Naive thymus-derived CD8-positive, alpha-beta T cell (primary cell): ENCODE results near the gene SERINC2. TPM values are rescaled to one million over a fixed set of nuclear protein-coding genes. Genes with fewer than 3 reads are reported as not detected.

Experiments used
- ATAC-seq, 2 donors: fragments of 150-1000 bp; cut with Tn5 transposase in 1 of 2; sonication (Bioruptor Pico), chemical (Tn5 transposase) in 1 of 2; 1 replicate in 1 of 2; 2 replicates in 1 of 2; pipeline ENCODE4 v1.10.0; 2021; ENCODE audit warnings: mild to moderate bottlenecking in 2 of 2, moderate library complexity in 2 of 2
- POLR2A ChIA-PET: fragments of 350-600 bp; sonication (Branson Sonifier 250); formaldehyde crosslinking; loops from one replicate; lab custom pipeline; 2021; ENCODE audit warnings: antibody characterized with exemption; lab: Charles Lee
- DNase-seq, 10 donors: peaks; one replicate each; pipeline versions ENCODE4 v3.0.0 to v3.0.0-alpha.2; 2020 to 2022
- H3K27ac Mint-ChIP-seq, 10 donors: one replicate each; pipeline ENCODE4 v1.8.0; 2020 to 2022; ENCODE audit warnings: mild to moderate bottlenecking in 10 of 10, mixed read lengths in 10 of 10, moderate library complexity in 4 of 10, inconsistent platforms in 1 of 10
- H3K27me3 Mint-ChIP-seq, 5 donors: one replicate each; pipeline ENCODE4 v1.8.0; 2021 to 2022; ENCODE audit warnings: mixed read lengths in 5 of 5
- H3K36me3 Mint-ChIP-seq, 3 donors: one replicate each; pipeline ENCODE4 v1.8.0; 2020 to 2022; ENCODE audit warnings: mixed read lengths in 3 of 3, mild to moderate bottlenecking in 2 of 3, inconsistent platforms in 1 of 3
- H3K4me1 Mint-ChIP-seq, 4 donors: one replicate each; pipeline ENCODE4 v1.8.0; 2021 to 2022; ENCODE audit warnings: mixed read lengths in 4 of 4
- H3K4me3 Mint-ChIP-seq, 10 donors: one replicate each; pipeline ENCODE4 v1.8.0; 2020 to 2022; ENCODE audit warnings: mild to moderate bottlenecking in 10 of 10, mixed read lengths in 10 of 10, moderate library complexity in 6 of 10, inconsistent platforms in 1 of 10
- H3K9me3 Mint-ChIP-seq, 9 donors: one replicate each; pipeline ENCODE4 v1.8.0; 2020 to 2022; ENCODE audit warnings: mixed read lengths in 9 of 9, mild to moderate bottlenecking in 3 of 9, inconsistent platforms in 1 of 9, moderate library complexity in 1 of 9
- polyA plus RNA-seq, 3 donors: library from polyadenylated mRNA; unstranded; fragments of 300-500 nt; fragmentation: Illumina TruSeq; gene quantifications; one replicate each; pipeline ENCODE4 v1.2.3, GENCODE V29; 2021
- total RNA-seq, 8 experiments: library from RNA in 2 of 8; stranded (reverse) in 2 of 8; gene quantifications; one replicate each; pipeline ENCODE4 v1.2.3 and lab custom pipeline; 2021 to 2026

Gene SERINC2
- total RNA-seq (not detected), polyA plus RNA-seq (not detected), total RNA-seq (lab: John Stamatoyannopoulos, UW) (0 to 0.34 (median 0.17) reads per million in 6 experiments)

- POLR2A ChIA-PET: no interaction called here
Measured at GRCh38 chr1:31412732-31413404, at the start of gene SERINC2. TSS of gene SERINC2 (plus strand) at chr1:31413213. CDS start at chr1:31413266, 53 bp downstream.

GRCh38 chr1:31364561-31365250 is 48.3 kb upstream of the SERINC2 start:
- Mint-ChIP-seq H3K9me3 (no peaks in the 10 kb centered on the region), H3K36me3 (peaks cover 14 to 61% (median 31%) of the 10 kb centered on the region in 3 donors), H3K27ac (no peak overlapping the region), H3K4me1 (peaks cover 0 to 2% (median under 1%) of the 10 kb centered on the region in 4 donors), H3K4me3 (no peak overlapping the region), H3K27me3 (no peaks in the 10 kb centered on the region)
- POLR2A ChIA-PET: no interaction called here
- DNase-seq (no peak), ATAC-seq (no peak)

More at GRCh38 chr1:31412732-31413404, at the start of gene SERINC2:
- Mint-ChIP-seq H3K4me3 (peak within 1 kb of the TSS; percentile 79 to 98 (median 92)), H3K4me1 (peaks cover 8 to 15% (median 10%) of the 10 kb centered on the region in 4 donors), H3K36me3 (peaks cover 0 to 2% (median 0%) of the 10 kb centered on the region in 3 donors), H3K27ac (peak within 1 kb of the TSS in 2 of 10 donors; percentile 7 to 59), H3K9me3 (no peaks in the 10 kb centered on the region), H3K27me3 (peaks cover 48 to 86% (median 76%) of the 10 kb centered on the region in 5 donors)
- peak in 4 of 10 donors; percentile 15 to 32 (median 24) for DNase-seq
- ATAC-seq: peak; percentile 76 to 79

- no peaks in the 10 kb centered on the region for H3K27me3 Mint-ChIP-seq
Measured at GRCh38 chr1:31366796-31367195, 46.2 kb upstream of the SERINC2 start.

GRCh38 chr1:31368611-31369107 is 44.4 kb upstream of the SERINC2 start:
- H3K4me3 Mint-ChIP-seq: no peak overlapping the region
- peak overlapping the region in 1 of 10 donors; percentile 63 for H3K27ac Mint-ChIP-seq
- no peak for DNase-seq
- ATAC-seq: no peak
- H3K4me1 Mint-ChIP-seq: peaks cover 8 to 16% (median 13%) of the 10 kb centered on the region in 4 donors
- POLR2A ChIA-PET: no interaction called here
- H3K27me3 Mint-ChIP-seq: no peaks in the 10 kb centered on the region
- peaks cover 11 to 34% (median 17%) of the 10 kb centered on the region in 3 donors for H3K36me3 Mint-ChIP-seq
- H3K9me3 Mint-ChIP-seq: no peaks in the 10 kb centered on the region

More at GRCh38 chr1:31366796-31367195, 46.2 kb upstream of the SERINC2 start:
- no peak for DNase-seq
- no peak overlapping the region for H3K4me3 Mint-ChIP-seq
- POLR2A ChIA-PET: no interaction called here
- peaks cover 11 to 45% (median 21%) of the 10 kb centered on the region in 3 donors for H3K36me3 Mint-ChIP-seq
- peaks cover 0 to 2% (median 0%) of the 10 kb centered on the region in 4 donors for H3K4me1 Mint-ChIP-seq
- H3K27ac Mint-ChIP-seq: no peak overlapping the region
- no peak for ATAC-seq
- no peaks in the 10 kb centered on the region for H3K9me3 Mint-ChIP-seq

GRCh38 chr1:31370021-31370420 is 43.0 kb upstream of the SERINC2 start:
- no peak for ATAC-seq
- Mint-ChIP-seq H3K27me3 (no peaks in the 10 kb centered on the region), H3K4me3 (no peak overlapping the region), H3K27ac (peak overlapping the region in 2 of 10 donors; percentile 7 to 55), H3K9me3 (no peaks in the 10 kb centered on the region), H3K4me1 (peaks cover 11 to 22% (median 18%) of the 10 kb centered on the region in 4 donors), H3K36me3 (peaks cover 1 to 20% (median 6%) of the 10 kb centered on the region in 3 donors)
- POLR2A ChIA-PET: no interaction called here
- no peak for DNase-seq

- DNase-seq (no peak), ATAC-seq (no peak)
- Mint-ChIP-seq H3K27me3 (no peaks in the 10 kb centered on the region), H3K9me3 (no peaks in the 10 kb centered on the region), H3K4me1 (peaks cover 11 to 22% (median 18%) of the 10 kb centered on the region in 4 donors), H3K36me3 (peaks cover 0 to 15% (median 4%) of the 10 kb centered on the region in 3 donors), H3K27ac (no peak overlapping the region), H3K4me3 (no peak overlapping the region)
- POLR2A ChIA-PET: no interaction called here
Measured at GRCh38 chr1:31370565-31370964, 42.4 kb upstream of the SERINC2 start.

- ATAC-seq (no peak), DNase-seq (no peak)
- Mint-ChIP-seq H3K4me3 (no peak overlapping the region), H3K27ac (peak overlapping the region in 1 of 10 donors; percentile 31), H3K4me1 (peaks cover 11 to 22% (median 18%) of the 10 kb centered on the region in 4 donors), H3K27me3 (no peaks in the 10 kb centered on the region), H3K36me3 (peaks cover 0 to 10% (median 2%) of the 10 kb centered on the region in 3 donors), H3K9me3 (no peaks in the 10 kb centered on the region)
- POLR2A ChIA-PET: no interaction called here
Measured at GRCh38 chr1:31371121-31371959, 41.7 kb upstream of the SERINC2 start.

- POLR2A ChIA-PET: no interaction called here
- H3K4me3 Mint-ChIP-seq: peak overlapping the region in 4 of 10 donors; percentile 46 to 61 (median 52)
Measured at GRCh38 chr1:31372051-31372450, 41.0 kb upstream of the SERINC2 start.

GRCh38 chr1:31372751-31373055 is 40.3 kb upstream of the SERINC2 start:
- POLR2A ChIA-PET: no interaction called here
- no peaks in the 10 kb centered on the region for H3K27me3 Mint-ChIP-seq
- peak overlapping the region in 1 of 10 donors; percentile 61 for H3K27ac Mint-ChIP-seq
- no peak for DNase-seq
- H3K4me3 Mint-ChIP-seq: peak overlapping the region; percentile 15 to 95 (median 52)
- no peak for ATAC-seq
- peaks cover 11 to 22% (median 18%) of the 10 kb centered on the region in 4 donors for H3K4me1 Mint-ChIP-seq
- no peaks in the 10 kb centered on the region for H3K36me3 Mint-ChIP-seq
- H3K9me3 Mint-ChIP-seq: no peaks in the 10 kb centered on the region

More at GRCh38 chr1:31372051-31372450, 41.0 kb upstream of the SERINC2 start:
- Mint-ChIP-seq H3K27me3 (no peaks in the 10 kb centered on the region), H3K27ac (no peak overlapping the region), H3K4me1 (peaks cover 11 to 22% (median 18%) of the 10 kb centered on the region in 4 donors), H3K36me3 (peaks cover 0 to 4% (median 1%) of the 10 kb centered on the region in 3 donors), H3K9me3 (no peaks in the 10 kb centered on the region)
- DNase-seq (no peak), ATAC-seq (no peak)

GRCh38 chr1:31373056-31373896 is 39.7 kb upstream of the SERINC2 start, which contains the start of gene FABP3:
TSS of gene FABP3 (minus strand) at chr1:31373076. CDS start at chr1:31373014, 62 bp downstream.
- DNase-seq (peak in 3 of 10 donors; percentile 2 to 25 (median 16)), ATAC-seq (peak; percentile 72 to 79)
- H3K27me3 Mint-ChIP-seq: no peaks in the 10 kb centered on the region
- peak within 1 kb of the TSS in 8 of 10 donors; percentile 36 to 90 (median 77) for H3K27ac Mint-ChIP-seq
- POLR2A ChIA-PET: interaction anchor here (0.6 kb wide), 1 partner anchor 530 kb away, joined by 5 read pairs; no protein-coding TSS in a partner anchor
- no peaks in the 10 kb centered on the region for H3K36me3 Mint-ChIP-seq
- H3K4me3 Mint-ChIP-seq: peak within 1 kb of the TSS; percentile 83 to 96 (median 92)
- no peaks in the 10 kb centered on the region for H3K9me3 Mint-ChIP-seq
- peaks cover 11 to 22% (median 18%) of the 10 kb centered on the region in 4 donors for H3K4me1 Mint-ChIP-seq

GRCh38 chr1:31373897-31374486 is 39.0 kb upstream of the SERINC2 start:
- POLR2A ChIA-PET: interaction anchor here (0.6 kb wide), 1 partner anchor 530 kb away, joined by 5 read pairs; no protein-coding TSS in a partner anchor

More at GRCh38 chr1:31373897-31374486, 39.0 kb upstream of the SERINC2 start:
- Mint-ChIP-seq H3K4me3 (peak overlapping the region; percentile 83 to 96 (median 92)), H3K27ac (peak overlapping the region in 7 of 10 donors; percentile 36 to 89 (median 72)), H3K27me3 (peaks cover 0 to 2% (median 0%) of the 10 kb centered on the region in 5 donors), H3K4me1 (peaks cover 11 to 22% (median 17%) of the 10 kb centered on the region in 4 donors), H3K36me3 (no peaks in the 10 kb centered on the region), H3K9me3 (no peaks in the 10 kb centered on the region)
- peak; percentile 24 to 40 for ATAC-seq
- DNase-seq: peak in 1 of 10 donors; percentile 20
